ENCODE results near the gene SLC51A. TPM values are rescaled to one million over a fixed set of nuclear protein-coding genes. Genes with fewer than 3 reads are reported as not detected.

SLC51A gene
- total RNA-seq, 1 experiment from 2014 or later: 6.9 TPM

- Mint-ChIP-seq H3K27ac (no peak overlapping the region), H3K9me3 (0 out of 2 replicates have a peak, but pooled peaks cover 4% of the 10 kb centered on the region), H3K36me3 (no peaks in the 10 kb centered on the region), H3K4me3 (no peak overlapping the region), H3K27me3 (ENCODE audit: low read depth) (no peaks in the 10 kb centered on the region), H3K4me1 (peaks cover 33% of the 10 kb centered on the region)
- ChIA-PET POLR2A (interaction anchor here (1.1 kb wide), 1 partner anchor 35 kb away, joined by 4 read pairs; the partner anchor contains the start of gene DYNLT2B), CTCF (interaction anchor here (0.6 to 0.9 kb wide), 3 partner anchors 9 to 584 kb away, joined by 3 to 4 read pairs (median 4); no protein-coding TSS in a partner anchor)
- TF ChIP-seq KAT7 (CRISPR knock-in tag; IDR thresholded peaks at IDR 0.05; ENCODE audit: borderline replicate concordance) (no peak), E2F5 (CRISPR knock-in tag; IDR thresholded peaks at IDR 0.05) (no peak), MYBL2 (CRISPR knock-in tag; IDR thresholded peaks at IDR 0.05) (no peak), ZBTB21 (CRISPR knock-in tag; IDR thresholded peaks at IDR 0.05; ENCODE audit: borderline replicate concordance) (no peak), ELF4 (CRISPR knock-in tag; IDR thresholded peaks at IDR 0.05; ENCODE audit: low read depth) (no peak), RORB (CRISPR knock-in tag; IDR thresholded peaks at IDR 0.05) (no peak), GRHL2 (CRISPR knock-in tag; IDR thresholded peaks at IDR 0.05; ENCODE audit: insufficient replicate concordance, severe bottlenecking) (no peak), MLX (CRISPR knock-in tag; IDR thresholded peaks at IDR 0.05) (no peak)
- no peak for ATAC-seq
- DNase-seq (ENCODE audit: low spot score): no peak
Observed at GRCh38 chr3:196281962-196282361, 65.6 kb downstream of the SLC51A start.

Other genes with a start within 250 kb of the SLC51A start
- gene TFRC, start 134.4 kb upstream of the SLC51A start, total RNA-seq (2021): 92.8 to 143 TPM (median 93.4 TPM) in 3 replicates
- 4.4 to 5.2 TPM (median 4.5 TPM) in 3 replicates for gene ZDHHC19, start 5.1 kb upstream of the SLC51A start, total RNA-seq (2021)
- gene PCYT1A, start 71.2 kb downstream of the SLC51A start, total RNA-seq (2021): 22.4 to 28.5 TPM (median 23.5 TPM) in 3 replicates
- gene DYNLT2B, start 101.7 kb downstream of the SLC51A start, total RNA-seq (2021): 10.0 to 13.6 TPM (median 11.4 TPM) in 3 replicates
- not detected in 3 replicates for gene TM4SF19, start 121.9 kb downstream of the SLC51A start, total RNA-seq (2021)
- gene UBXN7, start 215.9 kb downstream of the SLC51A start, total RNA-seq (2021): 99.6 to 110 TPM (median 109 TPM) in 3 replicates